ENCODE measurements around the gene DIO1. TPM values are rescaled to one million over a fixed set of nuclear protein-coding genes. Genes with fewer than 3 reads are reported as not detected.

The DIO1 gene
- total RNA-seq, 2 donors from 2014 or later, result not detected

- no peaks in the 10 kb centered on the region for H3K36me3 ChIP-seq
- no peaks in the 10 kb centered on the region for H3K9me3 ChIP-seq
- peaks cover 0 to 11% of the 10 kb centered on the region in 2 donors for H3K4me1 ChIP-seq
- no peak for TF ChIP-seq CTCF (IDR thresholded peaks at IDR 0.05)
- no peak overlapping the region for H3K4me3 ChIP-seq
- DNase-seq (ENCODE audit: low spot score), result no peak
- H3K27ac ChIP-seq, result peak overlapping the region in 1 of 2 donors; percentile 13
- no peaks in the 10 kb centered on the region for H3K27me3 ChIP-seq
Observed at GRCh38 chr1:53896635-53897229, 2.7 kb downstream of the DIO1 start.

- no peaks in the 10 kb centered on the region for H3K9me3 ChIP-seq
- no peak overlapping the region for H3K27ac ChIP-seq
- no peaks in the 10 kb centered on the region for H3K36me3 ChIP-seq
- DNase-seq (ENCODE audit: low spot score), result no peak
- TF ChIP-seq CTCF (IDR thresholded peaks at IDR 0.05), result no peak
- H3K4me1 ChIP-seq, result peaks cover 0 to 11% of the 10 kb centered on the region in 2 donors
- no peaks in the 10 kb centered on the region for H3K27me3 ChIP-seq
- no peak overlapping the region for H3K4me3 ChIP-seq
Observed at GRCh38 chr1:53899206-53899628, 5.2 kb downstream of the DIO1 start.

GRCh38 chr1:53899708-53900107 lies 5.7 kb downstream of the DIO1 start:
- no peak for TF ChIP-seq CTCF (IDR thresholded peaks at IDR 0.05)
- no peak overlapping the region for H3K4me3 ChIP-seq
- no peak for DNase-seq (ENCODE audit: low spot score)
- H3K4me1 ChIP-seq, result peaks cover 0 to 11% of the 10 kb centered on the region in 2 donors
- H3K9me3 ChIP-seq, result no peaks in the 10 kb centered on the region
- H3K27me3 ChIP-seq, result no peaks in the 10 kb centered on the region
- no peak overlapping the region for H3K27ac ChIP-seq
- no peaks in the 10 kb centered on the region for H3K36me3 ChIP-seq

GRCh38 chr1:53902235-53903138 lies 8.5 kb downstream of the DIO1 start:
- no peak for TF ChIP-seq CTCF (IDR thresholded peaks at IDR 0.05)
- Histone ChIP-seq H3K27ac (no peak overlapping the region), H3K4me3 (no peak overlapping the region), H3K9me3 (no peaks in the 10 kb centered on the region), H3K27me3 (no peaks in the 10 kb centered on the region), H3K4me1 (peaks cover 0 to 11% of the 10 kb centered on the region in 2 donors), H3K36me3 (no peaks in the 10 kb centered on the region)
- no peak for DNase-seq (ENCODE audit: low spot score)

GRCh38 chr1:53905509-53905908 lies 11.5 kb downstream of the DIO1 start:
- TF ChIP-seq CTCF (IDR thresholded peaks at IDR 0.05), result no peak
- no peaks in the 10 kb centered on the region for H3K36me3 ChIP-seq

More at GRCh38 chr1:53905509-53905908, 11.5 kb downstream of the DIO1 start:
- no peaks in the 10 kb centered on the region for H3K4me1 ChIP-seq
- H3K9me3 ChIP-seq, result no peaks in the 10 kb centered on the region
- H3K27ac ChIP-seq, result no peak overlapping the region
- H3K4me3 ChIP-seq, result no peak overlapping the region
- H3K27me3 ChIP-seq, result no peaks in the 10 kb centered on the region
- no peak for DNase-seq (ENCODE audit: low spot score)
